HG02943 (cell line): ENCODE data around the gene CFAP47.
"Not testable (repeated sequence)": the region's sequence is repeated elsewhere in the genome, so short reads cannot be mapped to it uniquely, and the experiment has no call there.

Experiments used
- ATAC-seq: cut with Tn5 transposase; IDR thresholded peaks from one replicate; pipeline ENCODE4 v1.9.1; 2021; ENCODE audit warnings: mild to moderate bottlenecking, low read depth, moderate library complexity; ENCODE audit not compliant: unreplicated experiment

Gene CFAP47, protein sequence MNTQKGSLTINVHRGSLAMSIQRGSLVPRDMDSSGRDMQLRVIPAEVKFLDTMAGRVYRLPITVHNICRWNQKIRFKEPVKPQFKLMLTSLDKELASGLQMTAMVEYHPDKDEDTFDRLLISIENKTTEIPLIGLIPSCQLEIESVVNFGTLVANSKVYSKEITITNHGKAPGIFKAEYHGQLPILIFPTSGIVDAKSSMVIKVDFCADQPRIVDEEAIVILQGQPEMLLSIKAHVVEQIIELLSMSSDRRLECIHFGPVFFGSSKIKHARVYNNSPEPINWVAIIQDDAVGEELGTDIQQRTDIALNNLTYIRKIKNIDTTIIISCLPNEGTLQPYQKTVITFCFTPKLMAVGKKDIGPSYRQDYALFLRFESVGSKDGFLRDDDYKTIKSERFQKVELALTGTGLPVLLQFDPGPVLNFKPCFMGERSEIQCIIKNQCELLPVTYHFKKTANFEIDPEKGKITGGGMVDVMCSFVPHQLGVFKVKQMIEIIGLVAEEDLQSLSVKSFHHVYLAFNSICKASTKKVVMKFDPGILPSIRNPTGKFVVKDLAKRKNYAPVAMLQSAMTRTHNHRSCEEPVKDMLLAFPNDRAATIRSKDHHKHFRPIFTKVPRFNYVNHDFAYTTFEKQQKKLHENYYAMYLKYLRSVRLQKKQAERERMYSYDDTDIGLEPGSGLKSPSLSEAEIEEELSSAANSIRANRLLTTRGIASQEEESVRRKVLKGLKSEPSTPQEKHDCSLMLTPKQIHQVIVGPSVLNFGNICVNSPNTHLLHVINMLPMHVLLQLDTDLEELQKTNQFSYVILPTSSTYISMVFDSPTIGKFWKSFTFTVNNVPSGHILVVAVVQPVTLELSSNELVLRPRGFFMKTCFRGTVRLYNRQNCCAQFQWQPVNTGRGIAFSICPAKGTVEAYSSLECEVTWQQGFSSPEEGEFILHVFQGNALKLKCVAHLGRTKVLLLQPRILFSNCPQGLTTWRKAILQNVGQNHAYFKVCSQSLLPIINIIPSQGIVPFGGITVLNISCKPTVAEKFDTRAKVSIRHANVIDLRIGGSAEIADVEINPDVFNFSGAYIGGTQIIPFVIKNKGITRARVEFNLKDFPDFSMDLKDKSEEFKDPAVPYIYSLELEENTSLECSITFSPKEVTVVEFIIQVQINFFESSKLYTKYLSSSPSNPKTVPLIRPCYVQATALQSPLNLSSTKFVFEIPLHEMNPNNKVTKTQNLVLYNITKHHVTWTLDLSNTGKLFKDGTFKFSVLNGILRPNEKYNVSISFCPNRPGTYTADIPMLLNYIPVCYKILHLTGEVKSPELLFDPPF (N-terminal part only)

DNA sequence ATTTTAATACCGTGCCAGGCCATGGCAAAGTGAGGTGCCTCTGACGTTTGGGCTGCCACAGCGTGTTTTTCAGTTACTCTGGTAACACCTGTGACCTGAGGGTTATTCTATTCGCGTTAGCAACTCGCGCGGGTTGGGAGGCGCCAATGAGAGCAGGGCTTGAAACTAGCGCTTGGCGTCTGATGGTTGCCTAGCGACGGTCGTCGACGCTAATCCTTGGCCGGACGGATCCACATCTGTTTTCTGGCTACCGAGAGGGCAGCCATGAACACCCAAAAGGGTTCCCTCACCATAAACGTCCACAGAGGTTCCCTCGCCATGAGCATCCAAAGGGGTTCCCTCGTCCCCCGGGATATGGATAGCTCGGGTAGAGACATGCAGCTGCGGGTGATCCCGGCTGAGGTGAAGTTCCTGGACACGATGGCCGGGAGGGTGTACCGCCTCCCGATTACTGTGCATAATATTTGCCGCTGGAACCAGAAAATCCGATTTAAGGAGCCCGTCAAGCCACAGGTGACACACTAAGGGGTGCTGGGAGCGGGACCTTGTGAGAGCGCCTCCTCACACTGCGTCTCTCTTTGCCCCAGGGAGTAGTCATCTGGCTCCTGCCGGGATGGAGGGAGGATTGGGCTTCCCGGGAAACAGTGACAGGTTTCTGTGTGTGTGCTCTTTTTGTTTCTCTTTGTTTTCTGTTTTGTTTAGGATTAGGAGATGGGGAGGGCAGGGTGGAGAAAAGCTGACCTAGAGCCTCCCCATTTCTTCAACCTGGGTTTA, at the start of gene CFAP47:
Gene CFAP47, plus strand, starts transcription at position 199 of the 774 bp plus-strand sequence. Its CDS starts 66 bp downstream, at position 265.
- ATAC-seq, result no peak

DNA sequence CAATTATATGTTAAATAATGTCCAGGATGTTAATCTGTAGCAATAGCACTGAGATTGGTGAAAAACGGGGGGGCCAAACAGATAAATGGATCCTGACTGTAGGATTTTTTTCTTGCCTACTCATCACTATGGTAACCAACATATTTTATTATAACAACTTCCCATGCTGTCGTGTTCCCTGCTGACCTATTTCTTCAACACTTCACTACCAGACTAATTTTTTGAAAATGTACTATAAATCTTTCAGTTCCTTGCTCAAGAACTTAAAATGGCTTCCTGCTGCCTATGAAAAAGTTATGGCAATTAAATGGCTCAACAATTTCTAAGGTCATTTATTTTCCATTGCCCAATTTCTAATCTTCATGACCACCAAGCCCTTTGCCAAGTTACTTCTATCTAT, 38.9 kb upstream of the CFAP47 start:
- ATAC-seq, result no peak

DNA sequence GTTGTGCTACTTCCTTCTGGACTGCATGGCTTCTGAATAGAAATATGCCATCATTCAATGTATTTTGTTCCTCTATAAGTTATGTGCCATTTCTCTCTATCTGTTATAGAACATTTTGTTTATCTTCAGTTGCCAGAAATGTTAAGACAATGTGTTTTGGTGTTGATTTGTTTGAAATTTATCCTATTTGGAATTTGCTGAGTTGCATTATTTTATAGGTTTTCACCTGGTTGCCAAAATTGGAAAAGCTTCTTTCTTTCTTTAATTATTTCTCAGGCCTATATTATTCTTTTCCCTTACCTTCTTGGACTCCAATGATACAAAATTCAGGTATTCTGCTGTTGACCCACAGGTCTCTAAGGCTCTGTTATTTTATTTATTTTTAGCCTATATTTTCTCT, 33.4 kb upstream of the CFAP47 start:
- ATAC-seq, result no peak

DNA sequence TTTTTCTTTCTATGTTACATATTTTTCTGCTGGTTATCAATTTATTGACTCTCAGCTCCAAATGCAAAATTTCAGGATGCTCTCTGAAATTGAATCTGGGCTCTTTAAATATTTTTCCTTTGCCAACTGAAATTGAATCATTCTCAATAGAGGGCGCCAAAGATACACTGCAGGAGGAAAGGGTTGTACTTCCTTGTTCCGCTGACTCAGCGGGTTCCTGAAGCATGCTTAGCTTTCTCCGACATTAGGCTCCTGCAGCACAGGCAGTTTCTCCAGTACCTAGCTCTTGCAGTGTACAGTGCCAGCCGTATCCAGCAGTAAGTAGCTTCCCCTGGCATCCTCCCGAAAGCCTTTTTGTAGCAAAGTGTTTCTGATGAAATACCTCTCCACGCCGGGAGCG, 28.8 kb upstream of the CFAP47 start:
- ATAC-seq, result no peak

DNA sequence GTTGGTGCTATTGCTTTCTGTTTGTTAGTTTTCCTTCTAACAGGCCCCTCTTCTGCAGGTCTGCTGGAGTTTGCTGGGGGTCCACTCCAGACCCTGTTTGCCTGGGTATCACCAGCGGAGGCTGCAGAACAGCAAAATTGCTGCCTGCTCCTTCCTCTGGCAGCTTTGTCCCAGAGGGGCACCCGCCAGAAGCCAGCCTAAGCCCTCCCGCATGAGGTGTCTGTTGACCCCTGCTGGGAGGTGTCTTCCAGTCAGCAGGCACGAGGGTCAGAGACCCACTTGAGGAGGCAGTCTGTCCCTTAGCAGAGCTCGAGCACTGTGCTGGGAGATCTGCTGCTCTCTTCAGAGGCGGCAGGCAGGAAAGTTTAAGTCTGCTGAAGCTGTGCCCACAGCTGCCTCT, 67.3 kb downstream of the CFAP47 start:
- ATAC-seq, result not testable (repeated sequence)

DNA sequence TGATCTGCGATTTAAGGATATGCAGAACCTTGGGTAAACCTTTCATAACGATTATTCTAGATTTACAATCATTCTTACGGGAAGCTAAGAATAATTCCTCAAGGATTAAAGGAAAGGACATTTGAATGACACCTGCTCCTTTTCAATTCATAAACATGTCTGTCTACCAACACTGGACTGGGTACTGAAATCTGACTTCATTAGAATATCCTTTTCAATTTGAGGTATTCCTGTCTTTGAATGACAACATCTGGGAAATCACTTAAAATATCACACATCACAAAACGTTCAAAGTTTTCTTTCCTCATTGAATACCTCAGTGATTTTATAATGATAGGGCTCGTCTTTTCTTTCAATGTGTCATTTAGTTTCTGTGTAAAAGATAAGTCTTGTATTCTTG, 87.7 kb downstream of the CFAP47 start:
- no peak for ATAC-seq

DNA sequence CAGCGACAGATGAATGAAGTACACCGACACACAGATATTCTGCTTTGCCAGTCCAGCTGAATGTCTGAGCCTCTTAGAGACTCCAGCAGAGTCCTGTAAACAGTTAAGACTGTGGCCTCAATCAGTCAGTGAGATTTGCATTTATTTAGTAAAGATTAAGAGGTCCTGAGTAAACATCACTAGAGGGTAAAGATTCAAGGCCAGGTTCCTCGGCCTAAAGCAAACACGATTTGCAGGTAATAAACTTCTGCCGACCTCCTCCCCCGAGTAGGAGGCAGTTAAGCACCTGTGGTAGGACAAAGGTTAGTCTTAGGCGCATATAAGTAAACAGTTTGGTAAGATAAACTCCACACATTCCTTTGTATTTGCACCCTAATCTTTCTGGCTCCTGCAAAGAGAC, 99.6 kb downstream of the CFAP47 start:
- no peak for ATAC-seq

DNA sequence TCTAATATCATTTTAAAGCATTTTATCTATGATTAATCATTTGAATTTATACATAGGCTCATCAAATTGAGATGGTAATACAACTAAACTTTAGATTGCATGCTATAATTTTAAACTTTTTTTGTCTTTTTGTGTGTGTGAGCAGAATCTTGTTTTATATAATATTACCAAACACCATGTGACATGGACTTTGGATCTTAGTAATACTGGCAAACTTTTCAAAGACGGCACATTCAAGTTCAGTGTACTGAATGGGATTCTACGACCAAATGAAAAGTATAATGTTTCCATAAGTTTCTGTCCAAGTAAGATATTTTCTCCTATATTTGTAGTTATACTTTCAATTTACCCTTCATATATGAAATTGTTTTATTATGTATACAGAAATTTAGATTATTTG, 116.0 kb downstream of the CFAP47 start:
- ATAC-seq, result no peak

DNA sequence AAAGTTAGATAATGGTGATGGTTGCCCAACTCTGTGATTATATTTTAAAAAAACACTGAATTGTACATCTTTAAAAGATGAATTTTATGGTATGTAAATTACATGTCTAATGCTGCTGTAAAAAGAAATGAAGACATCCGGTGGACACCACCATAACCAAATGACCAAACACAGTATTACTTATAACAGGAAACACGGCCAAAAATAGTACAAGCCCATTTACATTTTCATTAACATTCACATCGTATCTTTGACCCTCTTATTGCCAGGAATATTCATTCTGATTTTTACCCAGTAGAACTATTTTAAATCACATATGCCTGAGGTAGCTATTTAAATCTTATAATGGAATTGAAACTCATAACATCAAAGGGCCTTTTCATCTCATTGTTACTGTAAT, 143.2 kb downstream of the CFAP47 start:
- ATAC-seq, result no peak

DNA sequence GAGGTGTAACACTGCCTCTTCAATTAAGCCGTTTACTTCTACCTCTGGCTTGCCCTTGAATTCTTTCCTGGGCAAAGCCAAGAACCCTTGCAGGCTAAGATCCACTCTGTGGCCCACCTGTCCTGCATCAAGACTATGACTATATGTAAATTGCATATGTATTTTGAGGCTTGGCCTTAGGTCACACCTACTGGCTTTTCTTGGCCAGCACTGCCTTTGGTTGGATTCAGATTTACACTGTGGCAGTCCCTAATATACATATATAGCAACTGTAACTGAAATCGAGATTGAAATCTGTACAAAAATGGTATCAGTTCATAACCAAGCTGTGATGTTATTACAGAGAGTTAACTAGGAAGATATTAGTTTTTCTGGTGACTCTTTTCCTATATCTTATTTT, 151.5 kb downstream of the CFAP47 start:
- ATAC-seq, result no peak

DNA sequence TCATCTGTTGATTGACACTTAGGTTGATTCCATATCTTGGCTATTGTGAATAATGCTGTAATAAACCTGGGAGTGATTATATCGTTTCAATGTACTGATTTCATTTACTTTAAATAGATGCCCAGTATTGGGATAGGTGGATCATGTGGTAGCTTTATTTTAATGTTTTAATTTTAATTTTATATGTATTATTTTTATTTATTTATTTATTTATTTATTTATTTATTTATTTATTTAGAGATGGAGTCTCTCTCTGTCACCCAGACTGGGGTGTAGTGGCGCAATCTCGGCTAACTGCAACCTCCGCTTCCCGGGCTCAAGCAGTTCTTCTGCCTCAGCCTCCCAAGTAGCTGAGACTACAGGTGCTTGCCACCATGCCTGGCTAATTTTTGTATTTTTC, 155.5 kb downstream of the CFAP47 start:
- ATAC-seq, result not testable (repeated sequence)

DNA sequence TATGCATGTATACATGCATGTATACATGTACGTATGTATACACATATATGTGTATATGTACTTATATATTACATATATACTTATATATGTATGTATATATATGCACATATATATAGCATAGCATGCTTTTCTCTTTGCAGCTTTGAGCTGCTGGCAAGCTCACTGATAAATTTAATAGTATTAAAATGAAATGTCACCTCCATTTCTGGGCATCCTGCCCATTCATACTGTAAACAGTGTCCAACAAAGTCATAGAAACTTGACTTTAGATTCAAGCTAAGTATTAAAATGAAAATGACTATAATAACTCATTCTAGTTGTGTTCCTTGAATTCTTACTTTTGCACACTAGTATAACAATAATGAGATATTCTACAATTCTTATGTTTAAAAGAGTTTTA, 163.7 kb downstream of the CFAP47 start:
- ATAC-seq, result no peak

DNA sequence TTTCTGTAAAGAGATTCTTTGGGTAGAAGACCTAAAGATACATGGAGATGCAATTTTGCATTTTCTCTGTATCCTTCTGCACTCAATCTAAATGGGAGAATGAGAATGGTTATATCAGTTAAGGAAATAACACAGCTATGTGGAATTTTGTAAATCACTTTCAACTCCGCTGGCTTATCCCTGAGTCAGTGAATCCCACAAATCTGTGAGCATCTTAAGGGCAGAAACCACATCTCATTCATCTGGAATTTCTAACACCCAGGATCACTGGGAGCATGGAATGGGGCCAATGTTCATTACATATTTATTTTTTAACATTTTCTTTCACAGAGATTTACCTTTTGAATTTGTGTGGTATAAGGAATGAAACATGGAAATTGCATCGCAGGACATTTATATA, 167.8 kb downstream of the CFAP47 start:
- ATAC-seq, result no peak

DNA sequence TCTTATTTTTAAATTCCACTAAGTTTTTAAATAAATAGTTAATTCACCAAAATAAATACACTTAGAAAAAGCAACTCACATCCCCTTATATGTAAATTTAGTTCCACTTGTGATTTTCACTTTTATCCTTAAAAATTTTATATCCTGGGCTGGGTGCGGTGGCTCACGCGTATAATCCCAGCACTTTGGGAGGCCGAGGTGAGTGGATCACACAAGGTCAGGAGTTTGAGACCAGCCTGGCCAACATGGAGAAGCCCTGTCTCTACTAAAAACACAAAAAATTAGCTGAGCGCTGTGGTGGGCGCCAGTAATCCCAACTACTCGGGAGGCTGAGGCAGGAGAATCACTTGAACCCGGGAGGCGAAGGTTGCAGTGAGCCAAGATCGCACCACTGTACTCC, 169.4 kb downstream of the CFAP47 start:
- ATAC-seq, result not testable (repeated sequence)

DNA sequence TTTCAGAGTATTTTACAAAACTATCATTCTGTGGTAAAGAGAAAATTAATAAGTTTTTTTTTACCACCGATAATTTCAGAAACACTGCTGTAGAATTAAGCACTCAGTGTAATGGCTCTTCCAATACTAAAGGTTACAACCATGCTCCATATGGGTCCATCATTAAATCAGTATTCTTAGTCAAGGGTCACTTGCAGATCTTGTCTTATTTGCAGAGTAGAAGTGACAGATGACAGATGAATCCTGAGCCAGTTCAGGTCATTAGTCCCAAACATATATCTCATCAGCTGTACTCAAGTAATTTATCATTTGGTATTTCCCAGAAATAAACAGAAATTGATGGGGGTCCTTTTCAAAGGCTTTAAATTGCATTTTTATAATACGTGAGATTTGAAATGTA, 182.9 kb downstream of the CFAP47 start:
- no peak for ATAC-seq

DNA sequence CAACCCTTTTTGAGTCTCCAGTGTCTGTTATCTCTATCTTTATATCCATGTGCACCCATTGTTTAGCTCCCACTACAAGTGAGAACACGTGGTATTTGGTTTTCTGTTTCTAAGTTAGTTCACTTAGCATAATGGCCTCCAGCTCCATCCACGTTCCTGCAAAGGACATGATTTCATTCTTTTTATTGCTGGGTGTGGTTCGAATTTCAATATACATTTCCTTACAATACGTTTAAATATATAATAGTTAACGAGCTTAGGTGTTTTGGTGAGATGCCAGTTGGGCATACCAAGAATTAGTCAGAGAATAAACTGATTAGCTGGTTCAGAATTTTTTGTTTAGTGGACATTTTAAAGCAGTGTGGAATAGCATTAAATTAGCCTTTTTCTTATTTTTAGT, 196.7 kb downstream of the CFAP47 start:
- ATAC-seq, result no peak

DNA sequence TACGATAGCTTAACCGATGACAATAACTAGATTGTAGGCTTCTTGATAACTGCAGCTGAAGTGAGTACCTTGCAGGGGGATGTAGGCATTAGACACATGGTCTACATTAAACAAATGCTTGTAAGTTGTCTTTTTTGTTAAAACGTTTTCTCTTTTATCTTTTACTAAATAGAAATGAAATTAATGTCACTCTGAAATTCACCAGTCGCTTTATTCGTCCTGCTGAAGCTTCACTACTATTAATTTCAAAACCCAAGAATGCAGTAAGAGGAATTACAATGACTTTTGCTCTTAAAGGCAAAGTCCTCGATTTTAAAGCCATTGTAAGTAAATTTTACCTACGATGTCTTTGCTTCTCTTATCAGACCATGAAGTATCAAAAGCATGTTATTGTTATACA, 239.7 kb downstream of the CFAP47 start:
- ATAC-seq, result no peak

DNA sequence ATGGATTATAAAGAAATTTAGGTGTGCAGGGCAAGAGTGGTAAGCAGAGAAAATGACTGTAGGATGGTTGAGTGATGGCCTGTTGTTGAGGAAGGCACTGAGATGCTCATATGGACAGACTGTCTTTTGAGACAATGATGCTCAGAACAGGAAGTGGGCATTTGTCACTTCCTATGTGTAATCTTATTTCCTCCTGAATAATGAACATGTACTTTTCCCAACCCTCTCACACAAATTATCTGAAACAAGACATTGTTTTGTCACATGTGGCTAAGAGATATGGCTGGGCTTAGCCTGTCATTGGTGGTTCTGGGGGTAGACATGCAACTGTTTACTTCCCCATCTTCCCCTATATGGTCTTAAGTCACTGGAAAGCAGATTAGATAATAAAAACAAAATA, 240.5 kb downstream of the CFAP47 start:
- ATAC-seq, result no peak

DNA sequence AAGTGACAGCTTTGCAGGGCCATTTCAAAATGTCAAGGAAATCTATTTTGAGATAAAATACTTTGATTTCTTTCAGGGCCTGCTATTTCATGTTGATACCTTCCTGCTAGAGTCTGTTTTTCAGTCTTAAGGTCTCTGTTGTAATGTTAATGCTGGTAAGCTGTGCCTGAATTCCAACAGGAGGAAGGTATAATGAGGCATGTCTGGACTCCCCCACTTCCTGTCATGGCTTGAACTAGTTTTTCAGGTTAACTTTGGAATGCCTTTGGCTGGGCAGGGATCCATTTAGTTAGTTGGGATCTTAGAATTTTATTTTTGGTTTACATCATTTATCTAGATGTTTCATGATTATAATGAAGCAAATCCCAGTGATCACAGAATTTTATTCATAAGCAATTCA, 279.0 kb downstream of the CFAP47 start:
- ATAC-seq, result no peak

DNA sequence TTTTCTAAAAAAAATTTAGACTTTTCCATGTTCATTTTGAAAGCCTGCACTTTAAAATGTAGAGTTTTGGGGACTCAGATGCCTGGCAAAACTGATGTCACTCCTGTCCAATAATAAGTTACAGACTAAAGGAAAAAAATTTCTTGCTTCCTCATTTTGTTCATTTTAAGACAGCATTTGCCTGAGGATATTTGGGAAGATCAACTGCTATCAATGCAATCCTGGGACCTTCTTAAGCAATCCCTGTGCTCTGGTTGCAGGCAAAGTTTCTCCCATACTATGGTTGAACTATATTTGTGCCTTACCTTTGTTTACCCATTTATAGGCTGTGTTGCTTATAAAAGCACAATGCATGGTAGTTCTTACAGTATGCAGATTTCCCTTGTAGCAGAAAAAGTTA, 280.4 kb downstream of the CFAP47 start:
- no peak for ATAC-seq
